Measurements from ENCODE around the gene TPCN2. TPM values are rescaled to one million over a fixed set of nuclear protein-coding genes. Genes with fewer than 3 reads are reported as not detected.
"Not testable (repeated sequence)": the region's sequence is repeated elsewhere in the genome, so short reads cannot be mapped to it uniquely, and the experiment has no call there.

Gene TPCN2
- total and polyA plus RNA-seq, 9 of the 15 experiments (the other 6 are each of a cell fraction or from before 2014, with no cell fraction given): 0.66 to 10.2 (median 4.6) TPM

DNA sequence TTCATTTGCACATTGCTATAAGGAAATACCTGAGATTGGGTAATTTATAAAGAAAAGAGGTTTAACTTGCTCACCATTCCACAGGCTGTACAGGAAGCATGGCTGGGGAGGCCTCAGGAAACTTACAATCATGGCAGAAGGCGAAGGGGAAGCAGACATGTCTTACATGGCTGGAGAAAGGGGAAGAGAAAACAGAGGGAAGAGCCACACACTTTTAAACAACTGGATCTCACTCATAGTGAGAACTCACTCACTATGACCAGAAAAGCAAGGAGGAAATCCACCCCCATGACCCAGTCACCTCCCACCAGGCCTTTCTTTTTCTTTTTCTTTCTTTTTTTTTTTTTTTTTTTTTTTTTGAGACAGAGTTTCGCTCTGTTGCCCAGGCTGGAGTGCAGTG is 85.5 kb downstream of the TPCN2 start:
- in situ Hi-C loops (cut with MboI); H3K79me2 ChIP-seq (ENCODE audit: control insufficient read depth, insufficient read depth, low read length); H3K27me3 ChIP-seq (ENCODE audit: control insufficient read depth in 2 of 2, insufficient read depth in 2 of 2, low read length in 2 of 2); H3K4me2 ChIP-seq (ENCODE audit: insufficient read depth, low read length); DNase-seq (ENCODE audit: extremely low read depth in 1 of 4, low spot score in 3 of 4); CTCF ChIA-PET (ENCODE audit: low intra/inter-chr PET ratio); H3K9me1 ChIP-seq (ENCODE audit: control insufficient read depth, insufficient read depth, low read length); H2AFZ ChIP-seq (ENCODE audit: low read depth, low read length); H4K20me1 ChIP-seq (replicated peaks; ENCODE audit: control insufficient read depth, insufficient read depth, low read length); BruUV-seq (replicated peaks); FAIRE-seq; ATAC-seq; H3K27ac ChIP-seq (ENCODE audit: extremely low read depth, low read depth, low read length); H3K9me3 ChIP-seq (replicated peaks; ENCODE audit: control insufficient read depth, insufficient read depth, low read depth, low read length); H3K9ac ChIP-seq (ENCODE audit: insufficient read depth in 1 of 2, low read depth in 2 of 2, low read length in 2 of 2); H3K36me3 ChIP-seq (ENCODE audit: control insufficient read depth, insufficient read depth, low read length); H3K4me3 ChIP-seq: not testable (repeated sequence)
- 22% methylated on average over 1 of the region's 2 CpGs for WGBS (ENCODE audit: insufficient coverage, low coverage, missing lambda C conversion rate)
- TF ChIP-seq ZNF431 (CRISPR knock-in tag; IDR thresholded peaks at IDR 0.05): peak; percentile 61; the same call in 1 of the 2 replicates
- intact Hi-C loops (cut with micrococcal nuclease): loop anchor here (10.0 kb wide), 4 partner anchors 81 to 511 kb away; partner anchors contain the start of genes CCND1 and MYEOV
- peaks cover 17 to 23% of the 10 kb centered on the region in 2 experiments; a peak in 4 of 5 replicates for H3K4me1 ChIP-seq (replicated peaks in 1 of 2; ENCODE audit: control insufficient read depth in 2 of 2, insufficient read depth in 2 of 2, low read length in 2 of 2)
- POLR2A ChIA-PET: interaction anchor here (1.1 kb wide), 1 partner anchor 12 kb away, joined by 3 read pairs; no protein-coding TSS in a partner anchor

DNA sequence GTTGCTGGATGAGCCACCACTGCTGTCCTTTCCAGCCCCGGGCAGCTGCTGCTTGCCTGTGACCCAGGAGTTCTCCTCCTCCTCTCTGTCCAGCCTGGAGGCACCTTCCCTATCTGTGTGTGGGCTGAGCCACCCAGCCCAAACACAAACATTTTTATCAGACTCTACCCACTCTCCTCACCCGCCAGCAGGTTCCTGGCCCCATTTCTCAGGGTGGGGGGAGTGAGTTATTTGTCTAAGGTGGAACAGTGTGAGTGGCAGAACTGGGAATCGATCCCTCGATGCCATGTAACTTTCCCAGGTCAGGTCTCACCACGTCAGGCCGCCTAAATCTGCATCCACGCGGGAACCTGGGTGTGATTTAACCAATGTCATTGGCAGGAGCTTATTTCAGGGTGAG is 86.2 kb downstream of the TPCN2 start:
- no peaks in the 10 kb centered on the region for H4K20me1 ChIP-seq (replicated peaks; ENCODE audit: control insufficient read depth, insufficient read depth, low read length)
- in situ Hi-C loops (cut with MboI) (no loop called here), intact Hi-C loops (cut with micrococcal nuclease) (loop anchor here (10.0 kb wide), 4 partner anchors 80 to 510 kb away; partner anchors contain the start of genes CCND1 and MYEOV)
- H3K9me3 ChIP-seq (replicated peaks; ENCODE audit: control insufficient read depth, insufficient read depth, low read depth, low read length): no peaks in the 10 kb centered on the region
- no peak overlapping the region for H2AFZ ChIP-seq (ENCODE audit: low read depth, low read length)
- H3K4me1 ChIP-seq (replicated peaks in 1 of 2; ENCODE audit: control insufficient read depth in 2 of 2, insufficient read depth in 2 of 2, low read length in 2 of 2): peaks cover 17 to 23% of the 10 kb centered on the region in 2 experiments; a peak in 4 of 5 replicates
- ChIA-PET POLR2A (no interaction called here), CTCF (ENCODE audit: low intra/inter-chr PET ratio) (no interaction called here)
- 0 out of 4 replicates have a peak overlapping the region, but pooled peaks of 1 of the 2 experiments have one; percentile 21 for H3K9ac ChIP-seq (ENCODE audit: insufficient read depth in 1 of 2, low read depth in 2 of 2, low read length in 2 of 2)
- H3K4me3 ChIP-seq: no peak overlapping the region
- H3K36me3 ChIP-seq (ENCODE audit: control insufficient read depth, insufficient read depth, low read length): no peaks in the 10 kb centered on the region
- ATAC-seq (no peak), FAIRE-seq (no peak), DNase-seq (ENCODE audit: extremely low read depth in 1 of 4, low spot score in 3 of 4) (no peak)
- no peaks in the 10 kb centered on the region for H3K9me1 ChIP-seq (ENCODE audit: control insufficient read depth, insufficient read depth, low read length)
- no TSS peak for BruUV-seq (replicated peaks)
- 11% methylated on average over 8 of the region's 8 CpGs for WGBS (ENCODE audit: insufficient coverage, low coverage, missing lambda C conversion rate)
- H3K79me2 ChIP-seq (ENCODE audit: control insufficient read depth, insufficient read depth, low read length): no peaks in the 10 kb centered on the region
- H3K27ac ChIP-seq (ENCODE audit: extremely low read depth, low read depth, low read length): no peak overlapping the region
- H3K4me2 ChIP-seq (ENCODE audit: insufficient read depth, low read length): no peak overlapping the region
- peaks cover 0 to 3% of the 10 kb centered on the region in 2 experiments; a peak in 2 of 5 replicates for H3K27me3 ChIP-seq (ENCODE audit: control insufficient read depth in 2 of 2, insufficient read depth in 2 of 2, low read length in 2 of 2)
- TF ChIP-seq, protein P1, sequence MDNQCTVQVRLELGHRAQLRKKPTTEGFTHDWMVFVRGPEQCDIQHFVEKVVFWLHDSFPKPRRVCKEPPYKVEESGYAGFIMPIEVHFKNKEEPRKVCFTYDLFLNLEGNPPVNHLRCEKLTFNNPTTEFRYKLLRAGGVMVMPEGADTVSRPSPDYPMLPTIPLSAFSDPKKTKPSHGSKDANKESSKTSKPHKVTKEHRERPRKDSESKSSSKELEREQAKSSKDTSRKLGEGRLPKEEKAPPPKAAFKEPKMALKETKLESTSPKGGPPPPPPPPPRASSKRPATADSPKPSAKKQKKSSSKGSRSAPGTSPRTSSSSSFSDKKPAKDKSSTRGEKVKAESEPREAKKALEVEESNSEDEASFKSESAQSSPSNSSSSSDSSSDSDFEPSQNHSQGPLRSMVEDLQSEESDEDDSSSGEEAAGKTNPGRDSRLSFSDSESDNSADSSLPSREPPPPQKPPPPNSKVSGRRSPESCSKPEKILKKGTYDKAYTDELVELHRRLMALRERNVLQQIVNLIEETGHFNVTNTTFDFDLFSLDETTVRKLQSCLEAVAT (IDR thresholded peaks at IDR 0.05): no peak
- TF ChIP-seq, protein P2, sequence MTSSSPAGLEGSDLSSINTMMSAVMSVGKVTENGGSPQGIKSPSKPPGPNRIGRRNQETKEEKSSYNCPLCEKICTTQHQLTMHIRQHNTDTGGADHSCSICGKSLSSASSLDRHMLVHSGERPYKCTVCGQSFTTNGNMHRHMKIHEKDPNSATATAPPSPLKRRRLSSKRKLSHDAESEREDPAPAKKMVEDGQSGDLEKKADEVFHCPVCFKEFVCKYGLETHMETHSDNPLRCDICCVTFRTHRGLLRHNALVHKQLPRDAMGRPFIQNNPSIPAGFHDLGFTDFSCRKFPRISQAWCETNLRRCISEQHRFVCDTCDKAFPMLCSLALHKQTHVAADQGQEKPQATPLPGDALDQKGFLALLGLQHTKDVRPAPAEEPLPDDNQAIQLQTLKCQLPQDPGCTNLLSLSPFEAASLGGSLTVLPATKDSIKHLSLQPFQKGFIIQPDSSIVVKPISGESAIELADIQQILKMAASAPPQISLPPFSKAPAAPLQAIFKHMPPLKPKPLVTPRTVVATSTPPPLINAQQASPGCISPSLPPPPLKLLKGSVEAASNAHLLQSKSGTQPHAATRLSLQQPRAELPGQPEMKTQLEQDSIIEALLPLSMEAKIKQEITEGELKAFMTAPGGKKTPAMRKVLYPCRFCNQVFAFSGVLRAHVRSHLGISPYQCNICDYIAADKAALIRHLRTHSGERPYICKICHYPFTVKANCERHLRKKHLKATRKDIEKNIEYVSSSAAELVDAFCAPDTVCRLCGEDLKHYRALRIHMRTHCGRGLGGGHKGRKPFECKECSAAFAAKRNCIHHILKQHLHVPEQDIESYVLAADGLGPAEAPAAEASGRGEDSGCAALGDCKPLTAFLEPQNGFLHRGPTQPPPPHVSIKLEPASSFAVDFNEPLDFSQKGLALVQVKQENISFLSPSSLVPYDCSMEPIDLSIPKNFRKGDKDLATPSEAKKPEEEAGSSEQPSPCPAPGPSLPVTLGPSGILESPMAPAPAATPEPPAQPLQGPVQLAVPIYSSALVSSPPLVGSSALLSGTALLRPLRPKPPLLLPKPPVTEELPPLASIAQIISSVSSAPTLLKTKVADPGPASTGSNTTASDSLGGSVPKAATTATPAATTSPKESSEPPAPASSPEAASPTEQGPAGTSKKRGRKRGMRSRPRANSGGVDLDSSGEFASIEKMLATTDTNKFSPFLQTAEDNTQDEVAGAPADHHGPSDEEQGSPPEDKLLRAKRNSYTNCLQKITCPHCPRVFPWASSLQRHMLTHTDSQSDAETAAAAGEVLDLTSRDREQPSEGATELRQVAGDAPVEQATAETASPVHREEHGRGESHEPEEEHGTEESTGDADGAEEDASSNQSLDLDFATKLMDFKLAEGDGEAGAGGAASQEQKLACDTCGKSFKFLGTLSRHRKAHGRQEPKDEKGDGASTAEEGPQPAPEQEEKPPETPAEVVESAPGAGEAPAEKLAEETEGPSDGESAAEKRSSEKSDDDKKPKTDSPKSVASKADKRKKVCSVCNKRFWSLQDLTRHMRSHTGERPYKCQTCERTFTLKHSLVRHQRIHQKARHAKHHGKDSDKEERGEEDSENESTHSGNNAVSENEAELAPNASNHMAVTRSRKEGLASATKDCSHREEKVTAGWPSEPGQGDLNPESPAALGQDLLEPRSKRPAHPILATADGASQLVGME (CRISPR knock-in tag; IDR thresholded peaks at IDR 0.05): no peak
- TF ChIP-seq CBFA2T3 (IDR thresholded peaks at IDR 0.05) (peak; percentile 32; the same call in 1 of the 2 replicates), MCM2 (IDR thresholded peaks at IDR 0.05; ENCODE audit: low read depth) (no peak)
- TF ChIP-seq, protein P3, sequence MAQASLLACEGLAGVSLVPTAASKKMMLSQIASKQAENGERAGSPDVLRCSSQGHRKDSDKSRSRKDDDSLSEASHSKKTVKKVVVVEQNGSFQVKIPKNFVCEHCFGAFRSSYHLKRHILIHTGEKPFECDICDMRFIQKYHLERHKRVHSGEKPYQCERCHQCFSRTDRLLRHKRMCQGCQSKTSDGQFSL (CRISPR knock-in tag; IDR thresholded peaks at IDR 0.05): no peak
- TF ChIP-seq, protein P3 (tag; IDR thresholded peaks at IDR 0.05): no peak

Data from K562 (cell line).